ENCODE data around the gene ANO1. TPM values are rescaled to one million over a fixed set of nuclear protein-coding genes. Genes with fewer than 3 reads are reported as not detected.
A peak's percentile ranks its signal among the peaks of the same experiment; 100 is the strongest.

Gene ANO1
- polyA plus RNA-seq, 6 donors from 2014 or later: not detected

GRCh38 chr11:70168405-70168754 is 90.3 kb downstream of the ANO1 start:
- ATAC-seq (ENCODE audit: low read depth in 2 of 2) (no peak), DNase-seq (no peak)
- H3K27me3 Mint-ChIP-seq: peaks cover 0 to 16% (median 16%) of the 10 kb centered on the region in 3 donors
- no peak overlapping the region for H3K4me3 Mint-ChIP-seq
- H3K27ac Mint-ChIP-seq: no peak overlapping the region
- no peaks in the 10 kb centered on the region for H3K4me1 Mint-ChIP-seq
- peaks cover 0 to 8% of the 10 kb centered on the region in 2 donors for H3K36me3 Mint-ChIP-seq
- H3K9me3 Mint-ChIP-seq: peaks cover 0 to 4% (median 0%) of the 10 kb centered on the region in 7 donors

GRCh38 chr11:70169127-70169526 is 91.0 kb downstream of the ANO1 start:
- no peaks in the 10 kb centered on the region for H3K4me1 Mint-ChIP-seq
- H3K4me3 Mint-ChIP-seq: no peak overlapping the region
- no peak for DNase-seq
- no peak overlapping the region for H3K27ac Mint-ChIP-seq
- H3K9me3 Mint-ChIP-seq: peaks cover 0 to 4% (median 0%) of the 10 kb centered on the region in 7 donors
- peaks cover 0 to 16% (median 16%) of the 10 kb centered on the region in 3 donors for H3K27me3 Mint-ChIP-seq
- H3K36me3 Mint-ChIP-seq: peaks cover 0 to 8% of the 10 kb centered on the region in 2 donors
- ATAC-seq (ENCODE audit: low read depth in 2 of 2): no peak

- DNase-seq: no peak
- Mint-ChIP-seq H3K27ac (no peak overlapping the region), H3K27me3 (peaks cover 0 to 16% (median 16%) of the 10 kb centered on the region in 3 donors), H3K9me3 (peaks cover 0 to 4% (median 0%) of the 10 kb centered on the region in 7 donors), H3K4me3 (no peak overlapping the region), H3K36me3 (peaks cover 0 to 8% of the 10 kb centered on the region in 2 donors), H3K4me1 (no peaks in the 10 kb centered on the region)
- no peak for ATAC-seq (ENCODE audit: low read depth in 2 of 2)
Observed at GRCh38 chr11:70169632-70170031, 91.5 kb downstream of the ANO1 start.

- Mint-ChIP-seq H3K4me1 (no peaks in the 10 kb centered on the region), H3K27me3 (peaks cover 0 to 16% (median 16%) of the 10 kb centered on the region in 3 donors)
- ATAC-seq (ENCODE audit: low read depth in 2 of 2): no peak
Observed at GRCh38 chr11:70170596-70171210, 92.6 kb downstream of the ANO1 start.

GRCh38 chr11:70173018-70173417 is 94.9 kb downstream of the ANO1 start:
- ATAC-seq (ENCODE audit: low read depth in 2 of 2): no peak
- H3K27ac Mint-ChIP-seq: no peak overlapping the region
- H3K9me3 Mint-ChIP-seq: peaks cover 0 to 4% (median 0%) of the 10 kb centered on the region in 7 donors
- peaks cover 0 to 7% of the 10 kb centered on the region in 2 donors for H3K36me3 Mint-ChIP-seq
- H3K27me3 Mint-ChIP-seq: peaks cover 0 to 12% (median 7%) of the 10 kb centered on the region in 3 donors
- no peak overlapping the region for H3K4me3 Mint-ChIP-seq
- no peak for DNase-seq
- H3K4me1 Mint-ChIP-seq: no peaks in the 10 kb centered on the region

More at GRCh38 chr11:70170596-70171210, 92.6 kb downstream of the ANO1 start:
- H3K4me3 Mint-ChIP-seq: no peak overlapping the region
- H3K9me3 Mint-ChIP-seq: peaks cover 0 to 4% (median 0%) of the 10 kb centered on the region in 7 donors
- no peak for DNase-seq
- H3K27ac Mint-ChIP-seq: no peak overlapping the region
- H3K36me3 Mint-ChIP-seq: peaks cover 0 to 8% of the 10 kb centered on the region in 2 donors

- H3K4me3 Mint-ChIP-seq: no peak overlapping the region
- H3K36me3 Mint-ChIP-seq: no peaks in the 10 kb centered on the region
- no peaks in the 10 kb centered on the region for H3K4me1 Mint-ChIP-seq
- H3K27ac Mint-ChIP-seq: no peak overlapping the region
- ATAC-seq (ENCODE audit: low read depth in 2 of 2) (no peak), DNase-seq (no peak)
- H3K9me3 Mint-ChIP-seq: no peaks in the 10 kb centered on the region
- H3K27me3 Mint-ChIP-seq: peaks cover 0 to 11% (median 0%) of the 10 kb centered on the region in 3 donors
Observed at GRCh38 chr11:70174547-70175235, 96.6 kb downstream of the ANO1 start.

GRCh38 chr11:70175236-70175698 is 97.2 kb downstream of the ANO1 start:
- peak overlapping the region in 1 of 6 donors; percentile 67 for H3K27ac Mint-ChIP-seq
- H3K36me3 Mint-ChIP-seq: no peaks in the 10 kb centered on the region
- DNase-seq (no peak), ATAC-seq (ENCODE audit: low read depth in 2 of 2) (no peak)
- H3K27me3 Mint-ChIP-seq: peaks cover 0 to 9% (median 0%) of the 10 kb centered on the region in 3 donors
- no peaks in the 10 kb centered on the region for H3K9me3 Mint-ChIP-seq
- H3K4me1 Mint-ChIP-seq: no peaks in the 10 kb centered on the region
- no peak overlapping the region for H3K4me3 Mint-ChIP-seq

GRCh38 chr11:70176940-70177689 is 99.0 kb downstream of the ANO1 start:
- no peaks in the 10 kb centered on the region for H3K4me1 Mint-ChIP-seq
- H3K36me3 Mint-ChIP-seq: no peaks in the 10 kb centered on the region
- ATAC-seq (ENCODE audit: low read depth in 2 of 2) (peak in 1 of 2 donors; percentile 41), DNase-seq (peak; percentile 18)
- H3K9me3 Mint-ChIP-seq: peaks cover 0 to 1% (median 0%) of the 10 kb centered on the region in 7 donors
- peaks cover 0 to 5% (median 0%) of the 10 kb centered on the region in 3 donors for H3K27me3 Mint-ChIP-seq
- peak overlapping the region in 1 of 6 donors; percentile 60 for H3K27ac Mint-ChIP-seq
- H3K4me3 Mint-ChIP-seq: no peak overlapping the region

- Mint-ChIP-seq H3K36me3 (no peaks in the 10 kb centered on the region), H3K4me1 (no peaks in the 10 kb centered on the region), H3K9me3 (peaks cover 0 to 1% (median 0%) of the 10 kb centered on the region in 7 donors), H3K4me3 (no peak overlapping the region), H3K27ac (no peak overlapping the region), H3K27me3 (peaks cover 2 to 11% (median 3%) of the 10 kb centered on the region in 3 donors)
- DNase-seq: no peak
- ATAC-seq (ENCODE audit: low read depth in 2 of 2): no peak
Observed at GRCh38 chr11:70180906-70181305, 102.8 kb downstream of the ANO1 start.

GRCh38 chr11:70182266-70182665 is 104.1 kb downstream of the ANO1 start:
- Mint-ChIP-seq H3K4me1 (no peaks in the 10 kb centered on the region), H3K9me3 (peaks cover 0 to 1% (median 0%) of the 10 kb centered on the region in 7 donors), H3K27me3 (peaks cover 4 to 25% (median 8%) of the 10 kb centered on the region in 3 donors), H3K36me3 (no peaks in the 10 kb centered on the region), H3K4me3 (peak overlapping the region in 2 of 8 donors; percentile 22 to 28), H3K27ac (no peak overlapping the region)
- DNase-seq: no peak
- no peak for ATAC-seq (ENCODE audit: low read depth in 2 of 2)

GRCh38 chr11:70183032-70183431 is 104.9 kb downstream of the ANO1 start:
- Mint-ChIP-seq H3K9me3 (peaks cover 0 to 1% (median 0%) of the 10 kb centered on the region in 7 donors), H3K36me3 (no peaks in the 10 kb centered on the region), H3K4me1 (no peaks in the 10 kb centered on the region), H3K4me3 (peak overlapping the region in 1 of 8 donors; percentile 15), H3K27ac (no peak overlapping the region), H3K27me3 (peaks cover 4 to 30% (median 8%) of the 10 kb centered on the region in 3 donors)
- DNase-seq: no peak
- no peak for ATAC-seq (ENCODE audit: low read depth in 2 of 2)

GRCh38 chr11:70183483-70184176 is 105.5 kb downstream of the ANO1 start:
- Mint-ChIP-seq H3K27ac (no peak overlapping the region), H3K4me1 (no peaks in the 10 kb centered on the region), H3K9me3 (peaks cover 0 to 1% (median 0%) of the 10 kb centered on the region in 7 donors), H3K36me3 (no peaks in the 10 kb centered on the region), H3K27me3 (peaks cover 4 to 30% (median 8%) of the 10 kb centered on the region in 3 donors), H3K4me3 (no peak overlapping the region)
- DNase-seq (no peak), ATAC-seq (ENCODE audit: low read depth in 2 of 2) (no peak)

GRCh38 chr11:70184396-70184795 is 106.3 kb downstream of the ANO1 start:
- no peak overlapping the region for H3K4me3 Mint-ChIP-seq
- no peaks in the 10 kb centered on the region for H3K4me1 Mint-ChIP-seq
- ATAC-seq (ENCODE audit: low read depth in 2 of 2) (no peak), DNase-seq (no peak)
- peaks cover 8 to 26% (median 8%) of the 10 kb centered on the region in 3 donors for H3K27me3 Mint-ChIP-seq
- no peak overlapping the region for H3K27ac Mint-ChIP-seq
- no peaks in the 10 kb centered on the region for H3K36me3 Mint-ChIP-seq
- H3K9me3 Mint-ChIP-seq: peaks cover 0 to 1% (median 0%) of the 10 kb centered on the region in 7 donors
